PC-9 (cell line): ENCODE results near the gene CDX2.

Experiments
- CTCF ChIP-seq: fragments of 200-600 bp; sonication (generic); conservative IDR thresholded peaks from 2 replicates; pipeline ENCODE4 v1.6.1; 2017; ENCODE audit warnings: mixed run types, antibody characterized with exemption, mild to moderate bottlenecking, moderate library complexity
- EZH2 ChIP-seq: fragments of 200-600 bp; sonication (generic); IDR thresholded peaks from 2 replicates; pipeline ENCODE4 v1.8.0; 2017; ENCODE audit warnings: antibody characterized with exemption, low read depth

- no peak for TF ChIP-seq CTCF
- no peak for TF ChIP-seq EZH2
Measured at GRCh38 chr13:27962128-27962841, 6.8 kb downstream of the CDX2 start.
